Central memory CD4-positive, alpha-beta T cell (primary cell): ENCODE data around the gene METTL1.

Source experiments
- DNase-seq: peaks from one replicate; pipeline ENCODE4 v3.0.0; 2022

Gene METTL1

DNA sequence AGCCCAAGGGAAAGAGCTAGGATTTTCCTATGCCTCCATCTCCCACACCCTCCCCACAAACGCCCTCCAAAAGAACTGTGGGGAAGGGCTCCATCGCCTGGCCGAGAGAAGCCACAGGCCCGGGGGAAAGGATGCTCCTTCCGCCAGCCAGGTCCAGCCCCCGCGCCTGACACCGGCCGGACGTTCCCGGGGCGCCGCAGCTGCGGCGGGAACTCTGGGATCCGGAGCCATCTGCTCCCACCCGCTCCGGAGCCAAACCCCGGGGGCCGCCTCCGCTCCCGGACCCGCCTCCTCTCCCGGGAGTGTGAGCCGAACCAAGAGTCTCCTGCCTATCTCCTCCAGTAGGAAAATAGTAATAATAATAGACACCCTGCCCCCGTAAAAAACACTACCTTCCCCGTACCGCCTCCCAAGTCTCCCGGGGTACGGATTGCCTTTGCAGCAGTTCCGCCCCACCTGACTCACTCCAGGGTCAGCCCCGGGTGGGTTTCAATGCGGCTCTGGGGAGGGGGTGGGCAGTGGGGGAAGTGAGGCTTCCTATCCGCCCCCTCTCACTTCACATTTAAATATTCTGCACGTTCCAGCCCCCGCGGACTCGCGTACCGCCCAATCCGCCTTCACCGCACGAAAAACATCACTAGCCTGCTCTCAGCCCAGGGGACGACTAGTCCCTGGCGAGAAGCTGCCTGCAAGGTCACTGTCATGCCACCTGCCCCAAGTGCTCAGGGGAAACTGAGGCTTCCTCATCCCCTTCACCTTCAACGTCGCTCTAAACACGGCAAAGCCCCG, 35.8 kb downstream of the METTL1 start:
- no peak for DNase-seq

DNA sequence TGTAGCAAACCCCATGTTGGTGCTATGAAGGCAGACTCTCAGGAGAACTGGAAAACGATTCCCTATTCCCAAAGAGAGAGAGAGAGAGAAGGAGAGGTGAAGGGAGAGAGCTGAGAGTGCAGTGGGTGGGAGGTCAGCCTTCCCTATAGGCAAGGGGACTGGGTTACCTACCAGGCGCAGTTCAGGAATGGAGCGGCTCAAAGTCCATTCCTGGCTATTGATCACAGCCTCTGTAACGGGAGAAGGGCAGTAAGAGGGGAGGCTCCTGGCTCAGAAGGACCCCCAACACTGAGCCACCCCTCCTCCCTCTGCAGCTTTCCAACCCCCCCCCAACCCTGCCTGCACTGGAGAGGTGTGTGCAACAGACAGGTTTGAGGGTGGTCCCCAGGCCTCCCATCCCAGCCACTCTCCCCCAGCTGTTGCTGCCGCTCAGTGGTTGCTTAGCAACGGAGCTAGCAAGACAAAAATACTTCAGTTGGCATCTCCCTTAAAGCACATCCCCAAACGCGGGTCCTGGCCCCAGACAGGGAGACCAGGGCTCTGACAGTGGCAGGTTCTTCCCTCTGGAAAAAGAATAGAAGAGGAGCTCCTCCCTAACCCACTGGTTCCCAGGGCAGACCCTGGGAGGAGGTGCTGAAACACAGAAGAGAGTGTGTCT, 36.6 kb downstream of the METTL1 start:
- no peak for DNase-seq

DNA sequence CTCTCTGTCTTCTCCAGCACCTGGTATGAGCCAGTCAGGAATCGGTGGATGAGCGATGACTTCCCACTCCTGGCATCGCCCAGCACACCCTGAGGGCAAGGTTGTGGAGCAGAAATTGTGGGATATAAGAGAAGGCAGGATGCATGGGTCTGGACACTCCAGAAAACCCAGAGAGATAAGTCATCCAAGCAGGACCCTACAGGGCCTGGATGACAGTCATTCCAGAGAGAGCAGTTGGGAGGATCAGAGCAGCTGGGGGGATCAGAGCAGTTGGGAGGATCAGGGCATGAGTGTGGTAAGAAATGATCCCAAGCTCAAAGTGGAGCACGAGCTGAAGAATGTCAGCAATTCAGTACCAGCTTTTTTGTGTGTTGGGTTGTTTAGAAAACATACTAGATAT, 37.3 kb downstream of the METTL1 start:
- DNase-seq, result no peak

DNA sequence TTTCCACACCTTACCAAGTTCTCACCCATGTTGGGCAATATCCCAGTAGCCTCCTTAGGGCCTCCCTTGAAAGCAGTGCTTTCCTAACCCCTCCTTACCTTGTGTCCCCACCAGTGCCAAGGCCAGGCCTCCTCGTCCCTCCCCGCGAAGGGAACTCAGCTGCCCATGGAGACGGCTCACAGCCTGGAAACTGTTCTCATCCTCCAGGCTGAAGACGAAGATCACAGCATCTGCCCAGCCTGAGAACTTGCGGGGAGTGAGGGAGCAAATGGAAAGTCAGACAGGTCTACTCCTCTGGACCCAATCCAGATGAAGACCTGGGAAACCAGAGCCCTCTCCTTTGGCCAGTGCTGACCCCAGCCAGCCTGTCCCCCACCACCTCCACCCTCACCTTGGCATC, 38.0 kb downstream of the METTL1 start:
- no peak for DNase-seq

DNA sequence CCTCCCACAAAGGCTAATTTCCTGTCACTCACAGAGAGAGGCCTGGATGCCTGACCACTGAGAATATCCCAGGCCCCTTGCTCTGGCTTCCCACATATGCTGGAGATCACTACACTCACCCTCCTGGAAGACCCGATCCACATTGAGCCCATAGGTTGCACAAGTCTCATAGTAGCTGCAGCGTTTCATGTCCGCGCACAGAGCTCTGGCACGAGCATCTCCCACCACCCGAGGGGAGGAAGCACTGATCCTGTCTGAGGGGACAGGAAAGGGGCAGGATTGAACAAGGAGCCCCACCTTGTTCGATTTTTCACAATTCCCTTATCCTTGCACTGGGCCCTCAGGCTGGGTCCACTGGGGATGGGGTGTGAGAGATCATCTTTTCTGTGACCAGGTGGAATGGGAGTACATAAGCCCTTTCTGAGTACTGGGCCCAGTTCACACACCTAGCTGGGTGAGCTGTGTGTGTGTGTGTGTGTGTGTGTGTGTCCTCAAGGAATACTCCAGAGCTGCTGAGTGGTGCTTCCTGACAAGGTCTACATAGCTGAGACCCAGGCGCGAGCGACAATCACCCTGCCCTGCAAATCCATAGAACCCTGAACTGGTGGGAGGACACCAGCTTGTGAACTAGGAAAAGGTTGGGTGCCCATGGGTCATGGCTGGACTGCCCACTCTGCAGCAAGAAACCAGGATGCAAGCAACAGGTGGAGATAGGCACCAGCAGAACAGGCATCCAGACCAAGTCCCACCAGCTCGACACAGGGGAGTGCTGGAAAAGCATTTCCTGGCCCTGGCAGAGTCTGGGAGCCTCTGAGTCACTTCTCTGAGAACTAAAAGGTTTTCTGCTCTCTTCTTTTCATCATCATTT, 38.9 kb downstream of the METTL1 start:
- DNase-seq, result no peak

DNA sequence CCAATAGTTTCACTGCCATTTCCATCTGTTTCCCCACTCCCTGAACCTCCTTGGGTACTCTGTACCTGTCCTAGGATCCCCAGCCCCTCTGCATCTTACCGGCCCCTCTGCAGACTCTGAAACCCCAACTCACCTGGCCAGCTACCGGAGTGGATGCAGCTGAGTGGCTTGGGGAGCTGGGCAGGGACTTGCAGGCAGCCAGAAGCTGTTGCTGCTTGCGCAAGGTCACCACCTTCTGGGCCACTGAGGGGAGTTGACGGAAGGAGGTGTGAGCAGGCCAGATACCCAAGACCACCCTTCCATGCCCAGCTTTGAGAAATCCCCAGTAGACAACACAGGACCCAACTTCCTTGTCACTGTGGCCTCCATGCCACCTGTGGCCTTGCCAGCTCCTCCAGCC, 39.6 kb downstream of the METTL1 start:
- DNase-seq, result no peak

DNA sequence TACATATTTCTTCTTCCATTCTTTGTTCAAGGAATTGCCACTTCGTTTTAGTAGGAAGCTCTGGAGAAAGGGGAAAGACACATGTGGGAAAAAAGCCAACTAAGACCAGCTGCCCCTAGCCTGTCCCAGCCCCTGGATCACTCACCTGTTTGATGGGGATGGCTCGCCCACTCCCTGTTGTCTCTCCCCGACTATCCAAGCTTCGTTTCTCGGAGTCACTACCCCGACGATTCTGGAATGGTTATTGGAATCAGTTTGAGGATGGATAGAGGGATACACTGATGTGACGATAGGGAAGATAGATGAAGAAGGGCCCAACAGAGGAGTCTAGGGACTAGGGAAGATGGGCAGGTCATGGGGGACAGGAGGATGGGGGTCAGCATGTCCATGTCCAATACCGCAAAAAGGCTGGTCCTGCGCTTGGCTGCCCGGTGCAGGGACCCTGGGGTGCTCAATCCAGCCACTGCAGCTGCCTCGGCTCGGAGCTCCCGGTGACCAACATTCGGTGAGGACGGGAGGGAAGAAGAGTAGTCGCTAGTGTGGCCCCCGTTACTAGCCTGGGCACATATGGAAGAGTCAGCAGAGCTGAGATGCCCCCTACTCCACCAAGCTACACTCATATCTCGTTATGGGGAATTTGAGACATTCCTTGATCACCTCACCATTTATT, 40.4 kb downstream of the METTL1 start:
- DNase-seq, result no peak

DNA sequence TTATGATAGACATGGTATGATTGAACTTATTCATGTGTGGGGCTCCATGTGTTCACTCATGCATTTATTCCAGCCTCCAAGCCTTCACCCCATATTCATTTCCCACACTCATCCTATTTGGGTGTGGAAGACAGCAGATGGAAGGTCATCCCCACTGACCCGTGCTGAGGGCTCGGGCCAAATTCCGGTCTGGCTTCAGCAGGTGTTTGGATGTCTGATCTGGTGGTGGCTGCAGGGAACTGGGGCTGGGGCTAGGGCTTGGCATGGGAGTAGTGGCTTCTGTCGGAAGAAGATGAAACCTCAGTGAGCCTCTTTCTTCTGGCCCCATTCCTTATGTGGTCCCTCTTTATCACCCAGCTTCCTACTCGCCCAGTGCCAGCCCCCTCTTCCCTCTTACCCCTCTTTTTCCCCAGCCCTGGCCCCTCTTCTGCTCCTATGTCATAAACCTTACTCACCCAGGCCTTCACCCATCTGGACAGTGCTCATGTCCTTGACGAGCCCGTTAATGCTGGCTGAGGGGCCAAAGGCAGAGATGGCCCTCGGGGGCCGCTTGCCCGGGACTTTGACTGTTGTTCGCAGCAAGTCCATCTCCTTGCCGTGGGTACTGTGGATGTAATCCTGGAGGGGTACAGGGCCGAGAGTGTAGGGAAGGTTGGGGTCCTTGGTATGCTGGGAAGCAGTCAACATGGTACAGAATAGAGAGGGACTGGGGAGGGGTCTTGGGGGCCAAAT, 41.4 kb downstream of the METTL1 start:
- no peak for DNase-seq

DNA sequence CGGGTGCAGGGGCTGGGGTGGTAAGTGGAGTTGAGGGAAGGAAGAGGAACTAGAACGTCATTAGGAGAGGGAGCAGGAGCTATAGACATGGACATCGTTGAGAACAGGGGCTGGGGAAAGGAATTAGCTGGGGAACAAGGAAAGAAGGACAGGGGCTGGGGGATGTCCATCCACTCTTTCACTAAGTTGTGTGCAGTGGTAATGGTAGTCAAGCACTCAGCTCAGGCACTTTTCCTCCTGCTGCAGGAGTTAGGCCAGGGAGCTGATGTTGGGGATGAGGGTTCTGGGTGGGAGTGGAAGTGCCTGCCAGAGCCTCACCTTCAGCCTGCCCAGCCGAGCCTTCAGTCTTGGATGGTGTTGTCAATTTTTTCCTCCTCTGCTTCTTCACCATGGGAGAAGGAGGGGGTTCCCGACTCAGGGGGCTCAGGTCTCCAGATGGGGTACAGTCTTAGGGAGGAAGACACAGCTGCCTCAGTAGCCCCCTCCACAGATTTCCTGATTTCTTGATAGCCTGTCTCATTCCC, 42.5 kb downstream of the METTL1 start:
- no peak for DNase-seq

DNA sequence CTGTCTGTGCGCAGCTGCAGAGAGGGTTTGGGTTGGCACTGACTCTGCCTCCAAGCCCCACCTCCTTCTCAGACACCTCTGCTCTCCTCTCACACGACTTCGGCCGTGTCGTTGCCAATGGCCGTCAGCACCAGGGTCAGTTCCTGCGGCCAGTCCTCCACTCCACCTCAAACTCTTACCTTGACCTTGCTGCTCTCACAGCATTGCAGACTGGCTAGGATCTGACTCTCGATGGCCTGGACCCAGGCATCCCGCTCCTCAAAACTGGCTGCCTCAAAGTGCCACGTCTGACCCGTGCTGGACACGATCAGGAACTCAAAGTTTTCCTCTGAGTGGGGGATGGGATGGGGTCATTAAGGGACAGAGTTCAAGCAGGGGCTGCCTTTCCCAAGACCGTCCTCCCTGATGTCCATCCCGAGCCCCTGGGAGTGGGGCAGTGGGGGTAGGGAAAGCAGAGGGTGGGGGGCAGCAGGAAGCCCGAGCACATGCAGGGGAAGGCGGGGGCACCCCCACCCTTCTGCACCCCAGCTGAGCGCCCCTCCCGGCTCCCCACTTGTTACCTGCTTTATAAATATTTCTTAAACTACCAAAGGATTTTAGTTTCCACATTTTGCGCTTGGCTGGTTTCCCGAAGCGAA, 44.0 kb downstream of the METTL1 start:
- DNase-seq, result no peak

DNA sequence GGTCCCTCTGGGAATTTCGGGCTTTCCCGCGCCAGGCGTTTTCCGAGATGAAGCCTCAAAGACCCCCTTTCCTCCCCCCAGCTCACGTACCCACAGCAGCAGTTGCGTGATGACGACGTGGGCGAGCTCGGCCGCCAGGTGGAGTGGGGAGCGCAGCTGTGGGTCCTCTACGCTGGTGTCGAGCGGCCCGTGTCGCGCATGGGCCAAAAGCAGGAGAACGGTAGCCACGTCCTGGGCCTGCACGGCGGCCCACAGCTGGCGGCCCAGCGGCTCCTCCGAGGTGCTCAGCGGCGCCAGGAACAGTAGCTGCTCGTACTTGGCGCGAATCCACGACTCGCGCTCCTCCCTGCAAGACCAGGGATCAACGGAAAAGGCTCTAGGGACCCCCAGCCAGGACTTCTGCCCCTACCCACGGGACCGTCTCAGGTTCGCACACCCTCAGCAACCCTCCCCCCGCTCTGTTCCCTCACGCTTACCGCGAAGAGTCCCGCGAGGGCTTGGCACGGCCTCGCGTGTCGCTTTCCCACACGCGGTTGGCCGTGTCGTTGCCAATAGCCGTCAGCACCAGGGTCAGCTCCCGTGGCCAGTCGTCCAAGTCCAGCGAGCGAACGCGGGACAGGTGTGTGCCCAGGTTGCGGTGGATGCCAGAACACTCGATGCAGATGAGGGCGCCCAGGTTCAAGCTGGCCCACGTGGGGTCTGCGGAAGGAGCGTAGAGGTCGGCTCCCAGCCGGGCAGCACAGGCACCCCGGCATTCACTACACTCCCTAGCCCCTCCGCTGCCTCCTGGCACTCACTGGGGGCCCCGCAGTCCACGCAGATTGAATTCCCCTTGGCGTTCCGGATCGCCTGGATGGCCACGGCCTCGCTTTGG, 44.8 kb downstream of the METTL1 start:
- DNase-seq, result no peak

DNA sequence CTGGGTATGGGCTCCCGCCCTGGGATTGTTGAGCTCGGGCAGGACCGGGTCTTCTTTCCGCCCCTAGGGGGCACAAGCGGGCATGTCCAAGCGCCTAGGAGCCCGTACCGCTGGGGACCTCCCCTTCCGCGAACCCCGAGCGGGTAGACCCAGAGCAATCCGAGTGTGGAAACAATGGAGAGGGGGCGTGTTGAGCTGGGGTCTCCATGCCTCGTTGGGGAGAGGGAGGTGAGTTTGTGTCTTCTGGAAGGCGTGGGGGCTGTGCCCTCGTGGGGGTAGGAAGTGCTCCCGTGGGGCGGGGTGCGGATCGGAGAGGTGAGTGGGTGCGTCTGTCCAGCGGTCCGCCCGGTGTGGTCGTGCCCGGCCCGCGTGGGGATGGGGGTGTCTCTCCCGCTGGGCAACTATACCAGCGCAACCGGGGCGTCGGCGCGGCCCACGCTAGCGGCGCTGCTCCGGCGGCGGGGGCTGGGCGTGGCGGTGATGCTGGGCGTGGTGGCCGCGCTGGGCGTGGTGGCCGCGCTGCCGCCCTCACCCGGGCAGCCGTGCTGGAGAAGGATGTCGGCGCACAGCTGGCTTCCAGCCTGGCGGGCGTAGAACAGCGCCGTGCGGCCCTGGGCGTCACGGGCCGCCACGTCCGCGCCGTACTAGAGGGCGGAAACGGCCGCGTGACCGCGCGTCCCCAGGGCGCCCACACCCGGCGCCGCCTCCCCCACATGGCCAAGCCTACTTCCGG, 45.6 kb downstream of the METTL1 start:
- DNase-seq, result no peak

DNA sequence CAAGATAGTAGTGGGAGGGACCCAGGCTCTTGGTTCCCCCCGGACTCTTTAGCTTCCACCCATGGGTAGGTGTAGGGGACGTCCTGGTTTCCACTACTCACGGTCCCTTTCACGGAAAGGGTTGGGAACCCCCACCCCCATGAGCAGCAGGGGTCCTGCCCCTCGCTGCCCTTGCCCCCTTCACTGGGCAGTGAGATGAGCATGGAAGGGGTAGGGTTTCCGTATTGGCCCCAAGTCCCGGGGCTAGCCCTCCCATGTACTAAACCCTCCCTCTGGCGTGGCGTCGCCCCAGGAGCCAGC, 46.1 kb downstream of the METTL1 start:
- no peak for DNase-seq

DNA sequence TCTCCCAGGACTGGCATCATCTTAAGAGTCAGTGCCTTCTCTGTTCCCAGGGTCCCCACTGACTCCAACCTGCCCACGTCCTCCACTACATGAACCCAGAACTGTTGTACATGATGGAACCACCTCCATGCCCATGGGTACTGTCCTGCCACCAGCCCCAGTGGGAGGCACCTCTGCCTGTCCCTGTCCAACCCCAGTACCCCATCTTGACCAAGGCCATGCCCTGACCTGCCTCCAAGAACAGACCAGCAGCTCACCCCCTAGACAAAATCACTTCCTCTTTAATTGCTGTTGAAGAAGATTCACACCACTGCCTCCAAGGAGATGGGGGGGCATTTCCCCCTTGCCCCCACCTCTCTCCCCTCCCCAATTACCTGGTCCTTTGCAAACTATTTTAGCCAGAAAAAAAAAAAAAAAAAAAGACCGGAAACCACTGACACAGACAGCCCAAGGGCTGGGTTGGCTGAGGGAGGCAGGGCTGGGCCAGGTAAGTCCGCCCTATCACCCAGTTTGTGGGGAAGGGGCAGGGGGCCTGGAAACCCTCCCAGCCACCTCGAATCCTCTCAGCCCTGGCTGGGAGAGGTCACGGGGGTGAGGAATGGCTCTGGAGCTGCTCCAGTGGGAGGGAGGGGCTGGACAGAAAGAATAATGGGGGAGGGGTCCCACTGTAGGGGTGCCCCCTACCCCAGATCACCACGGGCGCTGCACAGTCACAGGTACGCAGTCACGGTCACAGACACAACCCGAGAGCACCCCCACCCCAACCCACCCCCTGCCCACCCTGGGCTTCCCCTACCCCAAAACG, 46.8 kb downstream of the METTL1 start:
- DNase-seq, result no peak

DNA sequence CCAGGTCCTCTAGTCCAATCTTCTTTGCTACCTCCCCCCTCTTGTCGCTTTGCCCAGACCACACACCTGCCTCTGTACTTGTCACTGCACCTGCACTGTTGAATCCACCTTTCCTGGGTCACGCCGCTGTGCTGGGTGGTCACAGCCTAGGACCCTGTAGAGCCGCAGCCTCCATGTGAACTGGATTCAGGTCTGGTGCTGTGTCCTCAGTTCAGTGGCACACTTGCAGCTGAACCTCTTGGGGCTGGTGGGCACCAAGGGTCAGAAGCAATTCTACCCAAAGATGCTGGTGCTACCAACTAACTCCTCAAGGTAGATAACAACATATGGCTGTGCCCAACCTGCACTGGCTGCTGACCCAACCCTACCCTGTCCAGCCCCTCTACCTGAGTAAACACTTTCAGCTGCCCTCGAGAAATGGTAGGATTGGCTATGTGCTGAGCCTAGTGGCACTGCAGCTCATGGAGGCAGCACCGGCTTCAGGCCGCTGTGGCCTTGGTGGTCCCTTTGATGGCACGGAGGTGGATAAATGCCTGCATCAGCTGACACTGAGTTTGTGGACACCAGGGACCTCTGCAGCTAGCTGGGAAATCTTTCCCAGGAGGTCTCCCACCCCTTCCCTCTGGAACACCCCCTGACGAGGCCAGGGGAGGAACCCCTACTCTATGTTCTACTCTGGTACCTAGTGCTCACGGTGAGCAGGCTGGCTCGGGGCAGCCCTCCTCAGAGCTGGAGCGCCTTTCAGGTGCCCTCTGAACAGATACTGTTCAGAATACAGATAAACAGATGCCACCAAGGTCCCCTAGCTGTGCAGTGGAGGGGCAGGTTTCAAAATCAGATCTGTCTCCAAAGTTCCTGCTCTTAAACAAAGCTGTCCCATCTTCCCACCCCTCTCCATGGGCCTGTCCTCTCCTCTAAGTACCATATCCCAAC, 47.6 kb downstream of the METTL1 start:
- no peak for DNase-seq

DNA sequence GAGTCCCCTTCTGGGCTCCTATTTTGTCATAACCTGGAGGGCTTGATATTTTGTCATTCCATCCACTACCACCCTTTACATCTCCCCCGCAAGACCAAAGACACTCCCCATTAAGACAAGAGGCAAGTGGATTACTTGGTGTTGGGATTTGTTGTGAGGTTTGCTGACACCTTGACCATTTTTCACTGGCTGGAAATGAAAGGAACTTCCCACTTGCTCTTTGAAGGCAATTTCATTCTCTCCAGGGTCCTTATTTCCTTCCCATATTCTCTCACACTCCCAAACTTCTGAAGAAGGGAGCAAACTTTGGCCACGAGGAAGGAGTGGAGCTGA, 48.3 kb downstream of the METTL1 start:
- no peak for DNase-seq

DNA sequence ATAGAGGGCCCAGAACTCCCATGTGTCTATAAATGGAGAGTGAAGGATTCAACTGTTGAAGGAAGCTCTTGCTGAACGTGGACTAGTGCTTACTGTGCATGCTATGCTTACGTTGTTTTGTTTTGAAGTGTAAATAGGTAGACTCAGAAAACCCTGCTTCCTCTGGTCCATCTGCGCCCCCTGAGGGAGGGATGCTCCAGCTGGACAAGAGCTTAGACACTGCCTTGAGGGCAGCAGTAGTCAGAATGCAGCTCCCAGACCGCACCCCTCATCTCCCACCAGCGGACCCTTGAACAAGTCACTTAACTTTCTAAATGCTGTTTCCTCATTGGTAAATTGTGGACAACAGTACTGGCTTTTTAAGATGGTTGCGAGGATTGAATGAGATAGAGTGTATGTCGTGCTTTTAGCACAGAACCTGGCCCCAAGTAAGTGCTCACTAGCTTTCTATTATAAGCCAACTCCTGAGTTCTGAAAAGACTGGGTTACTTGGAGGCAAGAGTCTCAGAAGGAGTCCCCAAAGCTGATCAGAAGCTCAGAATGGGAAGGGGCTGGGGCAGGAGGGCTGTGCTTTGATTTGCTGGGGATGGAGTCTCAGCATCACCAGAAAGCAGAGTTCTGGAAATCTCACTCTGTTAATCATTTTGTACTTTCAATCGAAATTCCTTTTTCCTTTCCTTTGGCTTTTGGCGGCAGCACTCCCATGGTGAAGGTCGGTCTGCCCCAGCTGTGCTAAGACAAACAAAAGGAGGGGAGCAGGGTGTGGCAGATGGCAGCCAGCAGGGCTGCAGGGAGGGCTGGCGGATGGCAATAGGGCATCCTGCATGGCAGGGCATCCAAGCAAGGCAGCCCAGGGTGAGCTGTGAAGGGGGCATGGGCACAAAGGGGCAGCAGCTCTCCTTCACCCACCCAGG, 48.9 kb downstream of the METTL1 start:
- no peak for DNase-seq
